ENCODE measurements around the gene LMBR1L.
"Not testable (repeated sequence)": the region's sequence is repeated elsewhere in the genome, so short reads cannot be mapped to it uniquely, and the experiment has no call there.

Gene LMBR1L

GRCh38 chr12:49088150-49088931, 22.3 kb downstream of the LMBR1L start:
- Histone ChIP-seq H3K4me3 (ENCODE audit: insufficient read depth, low read depth, low read length) (no peak overlapping the region), H3K36me3 (ENCODE audit: control insufficient read depth, insufficient read depth, low read length) (no peaks in the 10 kb centered on the region), H3K4me1 (ENCODE audit: control insufficient read depth, insufficient read depth, low read length) (peaks cover 28% of the 10 kb centered on the region), H3K27ac (ENCODE audit: insufficient read depth, low read depth, low read length, poor library complexity, severe bottlenecking) (no peak overlapping the region), H3K9me3 (ENCODE audit: control insufficient read depth, low read length) (no peaks in the 10 kb centered on the region), H3K27me3 (ENCODE audit: control insufficient read depth, insufficient read depth, low read length, poor library complexity, severe bottlenecking) (peaks cover 74% of the 10 kb centered on the region)
- 5% methylated on average over 17 to 18 of the region's 18 CpGs for WGBS, 2 experiments

- WGBS, 2 experiments, result 83 to 92% methylated on average over 2 to 3 of the region's 3 CpGs
- H3K4me3 ChIP-seq (ENCODE audit: insufficient read depth, low read depth, low read length), result no peak overlapping the region
- no peak overlapping the region for H3K27ac ChIP-seq (ENCODE audit: insufficient read depth, low read depth, low read length, poor library complexity, severe bottlenecking)
- H3K9me3 ChIP-seq (ENCODE audit: control insufficient read depth, low read length), result no peaks in the 10 kb centered on the region
- H3K36me3 ChIP-seq (ENCODE audit: control insufficient read depth, insufficient read depth, low read length), result no peaks in the 10 kb centered on the region
- H3K4me1 ChIP-seq (ENCODE audit: control insufficient read depth, insufficient read depth, low read length), result peaks cover 18% of the 10 kb centered on the region
- peaks cover 52% of the 10 kb centered on the region for H3K27me3 ChIP-seq (ENCODE audit: control insufficient read depth, insufficient read depth, low read length, poor library complexity, severe bottlenecking)
Observed at GRCh38 chr12:49086116-49086515, 24.5 kb downstream of the LMBR1L start.

GRCh38 chr12:49084438-49084837, 26.2 kb downstream of the LMBR1L start:
- no peaks in the 10 kb centered on the region for H3K36me3 ChIP-seq (ENCODE audit: control insufficient read depth, insufficient read depth, low read length)
- no peaks in the 10 kb centered on the region for H3K9me3 ChIP-seq (ENCODE audit: control insufficient read depth, low read length)
- peaks cover 9% of the 10 kb centered on the region for H3K4me1 ChIP-seq (ENCODE audit: control insufficient read depth, insufficient read depth, low read length)
- no peak overlapping the region for H3K27ac ChIP-seq (ENCODE audit: insufficient read depth, low read depth, low read length, poor library complexity, severe bottlenecking)
- WGBS, 2 experiments, result 92 to 96% methylated on average over 3 of the region's 3 CpGs
- H3K4me3 ChIP-seq (ENCODE audit: insufficient read depth, low read depth, low read length), result no peak overlapping the region
- peaks cover 35% of the 10 kb centered on the region for H3K27me3 ChIP-seq (ENCODE audit: control insufficient read depth, insufficient read depth, low read length, poor library complexity, severe bottlenecking)

- no peak overlapping the region for H3K4me3 ChIP-seq (ENCODE audit: insufficient read depth, low read depth, low read length)
- H3K27ac ChIP-seq (ENCODE audit: insufficient read depth, low read depth, low read length, poor library complexity, severe bottlenecking), result no peak overlapping the region
- no peaks in the 10 kb centered on the region for H3K4me1 ChIP-seq (ENCODE audit: control insufficient read depth, insufficient read depth, low read length)
- WGBS, 2 experiments, result 76 to 84% methylated on average over 1 of the region's 1 CpG
- no peaks in the 10 kb centered on the region for H3K9me3 ChIP-seq (ENCODE audit: control insufficient read depth, low read length)
- no peaks in the 10 kb centered on the region for H3K27me3 ChIP-seq (ENCODE audit: control insufficient read depth, insufficient read depth, low read length, poor library complexity, severe bottlenecking)
- H3K36me3 ChIP-seq (ENCODE audit: control insufficient read depth, insufficient read depth, low read length), result no peaks in the 10 kb centered on the region
Observed at GRCh38 chr12:49079793-49080192, 30.9 kb downstream of the LMBR1L start.

GRCh38 chr12:49070971-49071370, 39.7 kb downstream of the LMBR1L start:
- Histone ChIP-seq H3K9me3 (ENCODE audit: control insufficient read depth, low read length) (no peaks in the 10 kb centered on the region), H3K4me1 (ENCODE audit: control insufficient read depth, insufficient read depth, low read length) (peaks cover 4% of the 10 kb centered on the region), H3K4me3 (ENCODE audit: insufficient read depth, low read depth, low read length) (no peak overlapping the region), H3K27ac (ENCODE audit: insufficient read depth, low read depth, low read length, poor library complexity, severe bottlenecking) (no peak overlapping the region), H3K27me3 (ENCODE audit: control insufficient read depth, insufficient read depth, low read length, poor library complexity, severe bottlenecking) (peaks cover 19% of the 10 kb centered on the region), H3K36me3 (ENCODE audit: control insufficient read depth, insufficient read depth, low read length) (no peaks in the 10 kb centered on the region)
- 90 to 97% methylated on average over 9 to 11 of the region's 11 CpGs for WGBS, 2 experiments

GRCh38 chr12:49069507-49070346, 40.9 kb downstream of the LMBR1L start, which contains the start of gene RHEBL1:
Gene RHEBL1 (minus strand): TSS chr12:49069979. CDS start chr12:49069785, 194 bp downstream.
- peaks cover 19% of the 10 kb centered on the region for H3K27me3 ChIP-seq (ENCODE audit: control insufficient read depth, insufficient read depth, low read length, poor library complexity, severe bottlenecking)
- peaks cover 4% of the 10 kb centered on the region for H3K4me1 ChIP-seq (ENCODE audit: control insufficient read depth, insufficient read depth, low read length)
- H3K27ac ChIP-seq (ENCODE audit: insufficient read depth, low read depth, low read length, poor library complexity, severe bottlenecking), result no peak within 1 kb of the TSS
- no peaks in the 10 kb centered on the region for H3K9me3 ChIP-seq (ENCODE audit: control insufficient read depth, low read length)
- peak within 1 kb of the TSS; percentile 62 for H3K4me3 ChIP-seq (ENCODE audit: insufficient read depth, low read depth, low read length)
- 1% methylated on average over 60 of the region's 60 CpGs for WGBS, 2 experiments
- H3K36me3 ChIP-seq (ENCODE audit: control insufficient read depth, insufficient read depth, low read length), result no peaks in the 10 kb centered on the region

GRCh38 chr12:49068879-49069506, 41.7 kb downstream of the LMBR1L start:
- H3K4me3 ChIP-seq (ENCODE audit: insufficient read depth, low read depth, low read length), result peak overlapping the region; percentile 62
- H3K36me3 ChIP-seq (ENCODE audit: control insufficient read depth, insufficient read depth, low read length), result no peaks in the 10 kb centered on the region
- H3K27me3 ChIP-seq (ENCODE audit: control insufficient read depth, insufficient read depth, low read length, poor library complexity, severe bottlenecking), result peaks cover 19% of the 10 kb centered on the region
- H3K9me3 ChIP-seq (ENCODE audit: control insufficient read depth, low read length), result no peaks in the 10 kb centered on the region
- 20 to 22% methylated on average over 20 to 21 of the region's 21 CpGs for WGBS, 2 experiments
- no peak overlapping the region for H3K27ac ChIP-seq (ENCODE audit: insufficient read depth, low read depth, low read length, poor library complexity, severe bottlenecking)
- H3K4me1 ChIP-seq (ENCODE audit: control insufficient read depth, insufficient read depth, low read length), result peaks cover 4% of the 10 kb centered on the region

GRCh38 chr12:49066120-49066519, 44.5 kb downstream of the LMBR1L start:
- no peaks in the 10 kb centered on the region for H3K9me3 ChIP-seq (ENCODE audit: control insufficient read depth, low read length)
- no peak overlapping the region for H3K4me3 ChIP-seq (ENCODE audit: insufficient read depth, low read depth, low read length)
- H3K4me1 ChIP-seq (ENCODE audit: control insufficient read depth, insufficient read depth, low read length), result peaks cover 4% of the 10 kb centered on the region
- no peaks in the 10 kb centered on the region for H3K36me3 ChIP-seq (ENCODE audit: control insufficient read depth, insufficient read depth, low read length)
- WGBS, 2 experiments, result 56% methylated on average over 4 of the region's 4 CpGs
- H3K27ac ChIP-seq (ENCODE audit: insufficient read depth, low read depth, low read length, poor library complexity, severe bottlenecking), result no peak overlapping the region
- peaks cover 19% of the 10 kb centered on the region for H3K27me3 ChIP-seq (ENCODE audit: control insufficient read depth, insufficient read depth, low read length, poor library complexity, severe bottlenecking)

GRCh38 chr12:49064767-49065152, 45.9 kb downstream of the LMBR1L start:
- no peaks in the 10 kb centered on the region for H3K9me3 ChIP-seq (ENCODE audit: control insufficient read depth, low read length)
- H3K4me1 ChIP-seq (ENCODE audit: control insufficient read depth, insufficient read depth, low read length), result peaks cover 4% of the 10 kb centered on the region
- 95% methylated on average over 5 of the region's 5 CpGs for WGBS, 2 experiments
- no peak overlapping the region for H3K27ac ChIP-seq (ENCODE audit: insufficient read depth, low read depth, low read length, poor library complexity, severe bottlenecking)
- no peak overlapping the region for H3K4me3 ChIP-seq (ENCODE audit: insufficient read depth, low read depth, low read length)
- H3K27me3 ChIP-seq (ENCODE audit: control insufficient read depth, insufficient read depth, low read length, poor library complexity, severe bottlenecking), result peaks cover 19% of the 10 kb centered on the region
- no peaks in the 10 kb centered on the region for H3K36me3 ChIP-seq (ENCODE audit: control insufficient read depth, insufficient read depth, low read length)

GRCh38 chr12:49061916-49062315, 48.7 kb downstream of the LMBR1L start:
- H3K4me3 ChIP-seq (ENCODE audit: insufficient read depth, low read depth, low read length); H3K36me3 ChIP-seq (ENCODE audit: control insufficient read depth, insufficient read depth, low read length): not testable (repeated sequence)
- 92 to 94% methylated on average over 16 to 17 of the region's 17 CpGs for WGBS, 2 experiments

More at GRCh38 chr12:49061916-49062315, 48.7 kb downstream of the LMBR1L start:
- H3K4me1 ChIP-seq (ENCODE audit: control insufficient read depth, insufficient read depth, low read length), result peaks cover 16% of the 10 kb centered on the region
- H3K9me3 ChIP-seq (ENCODE audit: control insufficient read depth, low read length); H3K27ac ChIP-seq (ENCODE audit: insufficient read depth, low read depth, low read length, poor library complexity, severe bottlenecking); H3K27me3 ChIP-seq (ENCODE audit: control insufficient read depth, insufficient read depth, low read length, poor library complexity, severe bottlenecking): not testable (repeated sequence)

Measured in ectodermal cell (in vitro differentiated cells).